Measurements from ENCODE around the gene SLC4A3.

GRCh38 chr2:219642069-219642454 lies 14.6 kb downstream of the SLC4A3 start:
- TF ChIP-seq, protein P1, sequence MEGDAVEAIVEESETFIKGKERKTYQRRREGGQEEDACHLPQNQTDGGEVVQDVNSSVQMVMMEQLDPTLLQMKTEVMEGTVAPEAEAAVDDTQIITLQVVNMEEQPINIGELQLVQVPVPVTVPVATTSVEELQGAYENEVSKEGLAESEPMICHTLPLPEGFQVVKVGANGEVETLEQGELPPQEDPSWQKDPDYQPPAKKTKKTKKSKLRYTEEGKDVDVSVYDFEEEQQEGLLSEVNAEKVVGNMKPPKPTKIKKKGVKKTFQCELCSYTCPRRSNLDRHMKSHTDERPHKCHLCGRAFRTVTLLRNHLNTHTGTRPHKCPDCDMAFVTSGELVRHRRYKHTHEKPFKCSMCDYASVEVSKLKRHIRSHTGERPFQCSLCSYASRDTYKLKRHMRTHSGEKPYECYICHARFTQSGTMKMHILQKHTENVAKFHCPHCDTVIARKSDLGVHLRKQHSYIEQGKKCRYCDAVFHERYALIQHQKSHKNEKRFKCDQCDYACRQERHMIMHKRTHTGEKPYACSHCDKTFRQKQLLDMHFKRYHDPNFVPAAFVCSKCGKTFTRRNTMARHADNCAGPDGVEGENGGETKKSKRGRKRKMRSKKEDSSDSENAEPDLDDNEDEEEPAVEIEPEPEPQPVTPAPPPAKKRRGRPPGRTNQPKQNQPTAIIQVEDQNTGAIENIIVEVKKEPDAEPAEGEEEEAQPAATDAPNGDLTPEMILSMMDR (conservative IDR thresholded peaks at IDR 0.05) = no peak
- TF ChIP-seq ZFX (IDR thresholded peaks at IDR 0.05) = no peak
